ENCODE measurements around the gene YY1.

GRCh38 chr14:100325231-100325632 lies 86.3 kb downstream of the YY1 start:
- TF ChIP-seq, protein P1, sequence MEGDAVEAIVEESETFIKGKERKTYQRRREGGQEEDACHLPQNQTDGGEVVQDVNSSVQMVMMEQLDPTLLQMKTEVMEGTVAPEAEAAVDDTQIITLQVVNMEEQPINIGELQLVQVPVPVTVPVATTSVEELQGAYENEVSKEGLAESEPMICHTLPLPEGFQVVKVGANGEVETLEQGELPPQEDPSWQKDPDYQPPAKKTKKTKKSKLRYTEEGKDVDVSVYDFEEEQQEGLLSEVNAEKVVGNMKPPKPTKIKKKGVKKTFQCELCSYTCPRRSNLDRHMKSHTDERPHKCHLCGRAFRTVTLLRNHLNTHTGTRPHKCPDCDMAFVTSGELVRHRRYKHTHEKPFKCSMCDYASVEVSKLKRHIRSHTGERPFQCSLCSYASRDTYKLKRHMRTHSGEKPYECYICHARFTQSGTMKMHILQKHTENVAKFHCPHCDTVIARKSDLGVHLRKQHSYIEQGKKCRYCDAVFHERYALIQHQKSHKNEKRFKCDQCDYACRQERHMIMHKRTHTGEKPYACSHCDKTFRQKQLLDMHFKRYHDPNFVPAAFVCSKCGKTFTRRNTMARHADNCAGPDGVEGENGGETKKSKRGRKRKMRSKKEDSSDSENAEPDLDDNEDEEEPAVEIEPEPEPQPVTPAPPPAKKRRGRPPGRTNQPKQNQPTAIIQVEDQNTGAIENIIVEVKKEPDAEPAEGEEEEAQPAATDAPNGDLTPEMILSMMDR (conservative IDR thresholded peaks at IDR 0.05 in 1 of 2, IDR thresholded peaks at IDR 0.05 in 1 of 2; ENCODE audit: low read depth in 1 of 2, low read length in 2 of 2), result no peak
- no peak for TF ChIP-seq EZH2 (IDR thresholded peaks at IDR 0.05; ENCODE audit: low read length, missing control alignments)
